Mucosa of stomach (tissue), 1 donor: Measurements from ENCODE around the gene FHIT.
"Not testable (repeated sequence)": the region's sequence is repeated elsewhere in the genome, so short reads cannot be mapped to it uniquely, and the experiment has no call there.

Source experiments
- H3K27me3 ChIP-seq: one replicate; pipeline ENCODE4 v1.7.0; 2013; ENCODE audit warnings: mild to moderate bottlenecking, low read length; ENCODE audit not compliant: control insufficient read depth, insufficient read depth
- H3K36me3 ChIP-seq: one replicate; pipeline ENCODE4 v1.7.0; 2013; ENCODE audit warnings: low read length; ENCODE audit not compliant: control insufficient read depth, insufficient read depth
- H3K4me1 ChIP-seq: one replicate; pipeline ENCODE4 v1.7.0; 2013; ENCODE audit warnings: mild to moderate bottlenecking, low read length; ENCODE audit not compliant: control insufficient read depth, insufficient read depth
- H3K4me3 ChIP-seq: one replicate; pipeline ENCODE4 v1.7.0; 2013; ENCODE audit warnings: low read length
- H3K9ac ChIP-seq: one replicate; pipeline ENCODE4 v1.7.0; 2013; ENCODE audit warnings: mild to moderate bottlenecking, low read length, moderate library complexity
- H3K9me3 ChIP-seq: one replicate; pipeline ENCODE4 v1.7.0; 2013; ENCODE audit warnings: mild to moderate bottlenecking, low read length, moderate library complexity; ENCODE audit not compliant: control insufficient read depth
- donor health status: Pancreatic carcinoma.

FHIT gene

DNA sequence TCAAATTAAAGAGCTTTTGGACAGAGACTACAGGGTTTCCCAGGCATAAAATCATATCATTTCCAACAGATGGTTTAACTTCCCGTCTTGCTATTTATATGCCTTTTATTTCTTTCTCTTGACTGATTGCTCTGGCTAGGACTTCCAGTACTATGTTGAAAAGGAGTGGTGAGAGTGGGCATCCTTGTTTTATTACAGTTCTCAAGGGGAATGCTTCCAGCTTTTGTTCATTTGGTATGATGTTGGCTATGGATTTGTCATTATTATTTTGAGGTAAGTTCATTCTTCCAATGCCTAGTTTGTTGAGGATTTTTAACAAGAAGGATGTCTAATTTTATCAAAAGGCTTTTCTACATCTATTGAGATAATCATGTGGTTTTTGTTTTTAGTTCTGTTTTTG, 1304.9 kb downstream of the FHIT start:
- H3K9me3 ChIP-seq = no peaks in the 10 kb centered on the region
- no peaks in the 10 kb centered on the region for H3K36me3 ChIP-seq
- H3K27me3 ChIP-seq = no peaks in the 10 kb centered on the region
- no peak overlapping the region for H3K9ac ChIP-seq
- H3K4me1 ChIP-seq = no peaks in the 10 kb centered on the region
- H3K4me3 ChIP-seq = no peak overlapping the region

GRCh38 chr3:59940718-59941117, 1310.5 kb downstream of the FHIT start:
- no peak overlapping the region for H3K9ac ChIP-seq
- no peak overlapping the region for H3K4me3 ChIP-seq
- H3K36me3 ChIP-seq = no peaks in the 10 kb centered on the region
- no peaks in the 10 kb centered on the region for H3K4me1 ChIP-seq
- no peaks in the 10 kb centered on the region for H3K27me3 ChIP-seq
- H3K9me3 ChIP-seq = no peaks in the 10 kb centered on the region

- Histone ChIP-seq H3K4me1 (no peaks in the 10 kb centered on the region), H3K27me3 (no peaks in the 10 kb centered on the region), H3K9ac (no peak overlapping the region), H3K36me3 (no peaks in the 10 kb centered on the region), H3K4me3 (no peak overlapping the region), H3K9me3 (no peaks in the 10 kb centered on the region)
Measured at GRCh38 chr3:59939826-59940426, 1311.3 kb downstream of the FHIT start.

GRCh38 chr3:59938828-59939227, 1312.4 kb downstream of the FHIT start:
- H3K4me3 ChIP-seq = no peak overlapping the region
- H3K36me3 ChIP-seq = no peaks in the 10 kb centered on the region
- no peaks in the 10 kb centered on the region for H3K27me3 ChIP-seq
- no peaks in the 10 kb centered on the region for H3K4me1 ChIP-seq
- no peaks in the 10 kb centered on the region for H3K9me3 ChIP-seq
- H3K9ac ChIP-seq = no peak overlapping the region

DNA sequence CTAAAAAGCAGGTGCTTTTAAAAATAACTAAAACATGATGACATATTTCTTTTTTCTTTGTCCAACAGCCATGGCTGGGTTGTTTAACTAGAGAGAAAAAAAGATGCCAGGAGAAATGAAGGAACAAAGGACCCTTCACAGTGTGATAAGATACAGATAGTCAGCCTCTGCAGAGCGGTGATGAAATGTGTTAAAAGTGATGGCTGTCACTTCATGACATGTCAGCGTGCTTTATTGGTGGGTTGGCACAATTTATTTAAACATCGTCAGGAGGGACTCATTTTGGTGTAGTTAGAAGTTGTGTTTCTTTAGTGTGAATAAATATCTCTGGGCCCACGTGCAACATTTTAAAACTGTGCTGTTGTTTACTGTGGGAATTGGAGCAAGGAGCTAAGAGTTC, 1314.1 kb downstream of the FHIT start:
- no peaks in the 10 kb centered on the region for H3K9me3 ChIP-seq
- H3K27me3 ChIP-seq = no peaks in the 10 kb centered on the region
- no peak overlapping the region for H3K4me3 ChIP-seq
- H3K36me3 ChIP-seq = no peaks in the 10 kb centered on the region
- H3K9ac ChIP-seq = no peak overlapping the region
- H3K4me1 ChIP-seq = no peaks in the 10 kb centered on the region

GRCh38 chr3:59936472-59936871, 1314.8 kb downstream of the FHIT start:
- H3K9me3 ChIP-seq = no peaks in the 10 kb centered on the region
- H3K9ac ChIP-seq = no peak overlapping the region
- H3K4me3 ChIP-seq = no peak overlapping the region
- H3K36me3 ChIP-seq = no peaks in the 10 kb centered on the region
- H3K27me3 ChIP-seq = no peaks in the 10 kb centered on the region
- H3K4me1 ChIP-seq = no peaks in the 10 kb centered on the region

- no peaks in the 10 kb centered on the region for H3K4me1 ChIP-seq
- H3K36me3 ChIP-seq = no peaks in the 10 kb centered on the region
- no peak overlapping the region for H3K9ac ChIP-seq
- H3K27me3 ChIP-seq = no peaks in the 10 kb centered on the region
- no peak overlapping the region for H3K4me3 ChIP-seq
- no peaks in the 10 kb centered on the region for H3K9me3 ChIP-seq
Measured at GRCh38 chr3:59935025-59935424, 1316.2 kb downstream of the FHIT start.

DNA sequence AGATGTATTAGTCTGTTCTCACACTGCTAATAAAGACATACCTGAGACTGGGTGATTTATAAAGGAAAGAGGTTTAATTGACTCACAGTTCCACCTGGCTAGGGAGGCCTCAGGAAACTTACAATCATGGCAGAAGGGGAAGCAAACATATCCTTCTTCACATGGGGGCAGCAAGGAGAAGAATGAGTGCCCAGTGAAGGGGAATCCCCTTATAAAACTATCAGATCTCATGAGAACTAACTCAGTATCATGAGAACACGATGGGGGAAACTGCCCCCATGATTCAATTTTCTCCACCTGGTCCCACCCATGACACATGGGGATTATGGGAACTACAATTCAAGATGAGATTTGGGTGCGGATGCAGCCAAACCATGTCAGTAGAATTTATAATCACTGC, 1316.7 kb downstream of the FHIT start:
- H3K9me3 ChIP-seq, H3K27me3 ChIP-seq, H3K4me1 ChIP-seq, H3K4me3 ChIP-seq, H3K9ac ChIP-seq, H3K36me3 ChIP-seq: not testable (repeated sequence)

DNA sequence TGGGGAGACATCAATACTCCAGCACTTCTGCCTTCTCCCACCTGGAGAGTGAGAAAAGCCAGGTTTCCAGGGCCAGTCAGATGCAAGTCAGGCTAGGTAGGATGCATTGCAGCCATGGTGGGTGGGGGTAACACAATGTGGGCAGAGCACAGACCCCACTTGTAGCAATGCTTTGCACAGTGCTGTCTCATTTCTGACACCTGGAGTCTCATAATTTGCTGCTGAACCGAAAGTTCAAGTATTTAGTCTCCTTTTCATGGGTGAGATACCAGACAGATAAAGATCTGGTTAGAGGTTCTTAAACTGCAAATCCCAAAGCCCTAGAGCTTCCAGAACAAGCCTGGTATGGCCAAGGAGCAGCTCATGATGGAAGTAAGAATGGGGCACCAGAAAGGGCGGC, 1321.1 kb downstream of the FHIT start:
- no peaks in the 10 kb centered on the region for H3K9me3 ChIP-seq
- no peaks in the 10 kb centered on the region for H3K36me3 ChIP-seq
- no peak overlapping the region for H3K9ac ChIP-seq
- no peak overlapping the region for H3K4me3 ChIP-seq
- no peaks in the 10 kb centered on the region for H3K27me3 ChIP-seq
- no peaks in the 10 kb centered on the region for H3K4me1 ChIP-seq

DNA sequence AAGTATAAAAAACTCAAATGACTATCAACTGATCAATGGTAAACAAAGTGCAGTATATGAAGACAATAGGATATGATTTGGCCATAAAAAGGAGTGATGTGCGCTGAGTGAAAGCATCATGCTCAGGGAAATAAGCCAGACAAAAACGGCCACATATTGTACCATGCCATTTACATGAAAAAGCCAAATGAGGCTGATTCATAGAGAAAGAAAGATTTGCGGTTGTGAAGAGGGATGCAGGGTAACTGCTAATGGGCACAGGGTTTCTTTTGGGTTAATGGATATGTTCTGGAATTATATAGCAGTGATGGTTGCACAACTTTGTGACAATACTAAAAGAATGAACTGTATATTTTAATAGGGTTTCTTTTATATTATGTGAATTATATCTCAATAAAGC, 1324.2 kb downstream of the FHIT start:
- Histone ChIP-seq H3K9ac (no peak overlapping the region), H3K36me3 (no peaks in the 10 kb centered on the region)

GRCh38 chr3:59925946-59926345, 1325.3 kb downstream of the FHIT start:
- Histone ChIP-seq H3K9ac (no peak overlapping the region), H3K9me3 (no peaks in the 10 kb centered on the region), H3K4me1 (no peaks in the 10 kb centered on the region), H3K36me3 (no peaks in the 10 kb centered on the region), H3K27me3 (no peaks in the 10 kb centered on the region), H3K4me3 (no peak overlapping the region)

More for the DNA sequence above, 1324.2 kb downstream of the FHIT start:
- no peaks in the 10 kb centered on the region for H3K9me3 ChIP-seq
- no peaks in the 10 kb centered on the region for H3K4me1 ChIP-seq
- no peak overlapping the region for H3K4me3 ChIP-seq
- no peaks in the 10 kb centered on the region for H3K27me3 ChIP-seq

DNA sequence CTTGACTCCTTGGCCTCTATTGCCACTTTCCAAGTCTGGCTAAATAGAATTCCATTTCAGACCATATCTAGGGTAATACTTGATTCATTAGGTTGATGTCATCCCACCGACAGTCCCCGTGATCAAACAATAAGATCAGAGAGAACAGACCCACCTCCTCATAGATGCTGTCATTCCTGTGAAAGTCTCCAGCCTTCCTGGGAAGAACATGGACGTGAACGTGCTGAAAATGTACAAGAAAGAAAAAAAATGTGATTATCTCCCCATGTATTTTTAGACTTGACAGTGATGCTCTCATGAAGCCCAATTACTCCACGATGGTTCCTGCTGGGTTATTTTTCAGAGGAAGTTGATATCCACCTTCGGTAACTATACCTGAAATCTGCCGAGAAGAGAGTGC, 1329.1 kb downstream of the FHIT start:
- Histone ChIP-seq H3K9ac (no peak overlapping the region), H3K4me1 (no peaks in the 10 kb centered on the region), H3K4me3 (no peak overlapping the region), H3K36me3 (no peaks in the 10 kb centered on the region), H3K9me3 (no peaks in the 10 kb centered on the region), H3K27me3 (no peaks in the 10 kb centered on the region)

- H3K4me1 ChIP-seq = no peaks in the 10 kb centered on the region
- no peaks in the 10 kb centered on the region for H3K36me3 ChIP-seq
- no peak overlapping the region for H3K4me3 ChIP-seq
- H3K9me3 ChIP-seq = no peaks in the 10 kb centered on the region
- H3K27me3 ChIP-seq = no peaks in the 10 kb centered on the region
- no peak overlapping the region for H3K9ac ChIP-seq
Measured at GRCh38 chr3:59920822-59921221, 1330.4 kb downstream of the FHIT start.
